NCI-H2171 (cell line): Measurements from ENCODE around the gene LIN7B.
"Not testable (repeated sequence)": the region's sequence is repeated elsewhere in the genome, so short reads cannot be mapped to it uniquely, and the experiment has no call there.

ENCODE experiments used
- DNase-seq: peaks from one replicate; lab custom pipeline; 2025; lab: John Stamatoyannopoulos, UW

Gene LIN7B

GRCh38 chr19:49145573-49146407 lies 31.6 kb downstream of the LIN7B start:
- DNase-seq, result no peak

DNA sequence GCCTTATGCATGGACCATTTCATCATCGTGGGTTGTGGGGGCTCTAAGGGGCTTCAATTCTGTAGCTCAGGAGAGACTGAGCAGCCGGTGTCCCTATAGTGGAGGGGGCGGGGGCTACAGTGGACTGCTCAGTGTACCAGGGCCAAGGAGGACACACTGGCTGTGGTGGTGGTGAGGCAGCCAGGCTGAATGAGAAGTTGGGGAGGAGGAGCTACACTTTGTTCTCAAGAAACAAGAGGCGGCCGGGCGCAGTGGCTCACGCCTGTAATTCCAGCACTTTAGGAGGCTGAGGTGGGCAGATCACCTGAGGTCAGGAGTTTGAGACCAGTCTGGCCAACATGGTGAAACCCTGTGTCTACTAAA lies 32.2 kb downstream of the LIN7B start:
- DNase-seq, result not testable (repeated sequence)

DNA sequence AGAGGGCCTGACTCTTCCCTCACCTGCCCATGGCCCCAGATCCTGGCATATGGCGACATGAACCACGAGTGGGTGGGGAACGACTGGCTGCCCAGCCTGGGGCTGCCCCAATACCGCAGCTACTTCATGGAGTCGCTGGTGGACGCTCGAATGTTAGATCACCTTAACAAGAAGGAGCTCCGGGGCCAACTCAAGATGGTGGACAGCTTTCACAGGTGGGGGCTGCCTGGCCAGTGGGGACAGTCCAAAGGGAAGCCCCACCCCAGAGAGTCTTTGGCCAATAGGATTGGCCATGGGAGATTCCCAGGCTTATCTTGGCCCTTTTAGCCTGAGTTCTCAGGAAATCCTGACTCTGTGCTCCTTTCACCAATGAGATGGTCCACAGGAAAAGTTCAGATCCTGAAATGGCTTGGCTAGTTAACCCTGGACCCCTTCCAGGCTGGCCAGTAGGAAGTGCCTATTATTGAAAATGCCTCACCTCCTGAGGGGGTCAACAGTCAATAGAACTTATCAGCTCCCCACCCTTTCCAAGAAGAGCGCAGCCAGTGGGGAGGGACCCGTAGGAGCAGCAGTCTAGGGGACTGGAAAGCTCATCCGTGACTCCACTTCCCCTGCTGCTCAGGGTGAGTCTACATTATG lies 34.0 kb downstream of the LIN7B start:
- DNase-seq, result no peak

DNA sequence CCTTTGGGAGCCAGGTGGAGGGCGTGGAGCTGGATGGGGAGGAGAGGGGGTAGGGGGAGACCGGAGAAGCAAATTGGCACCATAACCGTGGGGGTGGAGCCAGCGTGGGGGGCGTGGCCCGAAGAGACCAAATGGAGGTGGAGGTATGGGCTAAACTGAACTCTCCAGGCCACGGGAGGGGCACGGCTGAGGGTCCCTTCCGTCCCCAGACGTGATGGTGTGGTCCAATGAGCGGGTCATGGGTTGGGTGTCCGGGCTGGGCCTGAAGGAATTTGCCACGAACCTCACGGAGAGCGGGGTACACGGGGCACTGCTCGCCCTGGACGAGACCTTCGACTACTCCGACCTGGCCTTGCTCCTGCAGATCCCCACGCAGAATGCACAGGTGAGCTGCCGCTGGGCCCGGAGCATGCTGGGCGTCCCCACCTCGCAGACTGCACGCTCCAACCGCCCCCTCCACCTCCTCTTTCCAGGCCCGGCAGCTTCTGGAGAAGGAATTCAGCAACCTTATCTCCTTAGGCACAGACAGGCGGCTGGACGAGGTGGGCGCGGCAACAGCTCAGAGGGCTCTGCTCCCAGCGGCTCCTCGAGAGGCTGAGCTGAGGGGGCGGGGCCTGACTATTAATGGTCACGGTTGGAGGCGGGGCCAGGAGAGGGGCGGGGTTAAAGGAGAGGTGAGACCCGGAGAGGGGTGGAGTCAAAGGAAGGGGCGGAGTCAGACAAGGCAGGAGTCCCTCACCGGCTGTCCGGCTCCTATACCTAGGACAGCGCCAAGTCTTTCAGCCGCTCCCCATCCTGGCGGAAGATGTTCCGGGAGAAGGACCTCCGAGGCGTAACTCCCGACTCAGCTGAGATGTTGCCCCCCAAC lies 34.8 kb downstream of the LIN7B start:
- DNase-seq, result peak; percentile 96

GRCh38 chr19:49149652-49150105 lies 35.5 kb downstream of the LIN7B start:
- DNase-seq, result peak; percentile 76

GRCh38 chr19:49150106-49150943 lies 36.2 kb downstream of the LIN7B start:
- DNase-seq, result peak; percentile 72

GRCh38 chr19:49150944-49151243 lies 36.7 kb downstream of the LIN7B start:
- no peak for DNase-seq

GRCh38 chr19:49151267-49152118 lies 37.3 kb downstream of the LIN7B start:
- DNase-seq, result peak; percentile 87

GRCh38 chr19:49152119-49152550 lies 38.0 kb downstream of the LIN7B start:
- no peak for DNase-seq

GRCh38 chr19:49153167-49153809 lies 39.1 kb downstream of the LIN7B start:
- DNase-seq, result no peak

GRCh38 chr19:49154279-49154678 lies 40.1 kb downstream of the LIN7B start:
- no peak for DNase-seq

DNA sequence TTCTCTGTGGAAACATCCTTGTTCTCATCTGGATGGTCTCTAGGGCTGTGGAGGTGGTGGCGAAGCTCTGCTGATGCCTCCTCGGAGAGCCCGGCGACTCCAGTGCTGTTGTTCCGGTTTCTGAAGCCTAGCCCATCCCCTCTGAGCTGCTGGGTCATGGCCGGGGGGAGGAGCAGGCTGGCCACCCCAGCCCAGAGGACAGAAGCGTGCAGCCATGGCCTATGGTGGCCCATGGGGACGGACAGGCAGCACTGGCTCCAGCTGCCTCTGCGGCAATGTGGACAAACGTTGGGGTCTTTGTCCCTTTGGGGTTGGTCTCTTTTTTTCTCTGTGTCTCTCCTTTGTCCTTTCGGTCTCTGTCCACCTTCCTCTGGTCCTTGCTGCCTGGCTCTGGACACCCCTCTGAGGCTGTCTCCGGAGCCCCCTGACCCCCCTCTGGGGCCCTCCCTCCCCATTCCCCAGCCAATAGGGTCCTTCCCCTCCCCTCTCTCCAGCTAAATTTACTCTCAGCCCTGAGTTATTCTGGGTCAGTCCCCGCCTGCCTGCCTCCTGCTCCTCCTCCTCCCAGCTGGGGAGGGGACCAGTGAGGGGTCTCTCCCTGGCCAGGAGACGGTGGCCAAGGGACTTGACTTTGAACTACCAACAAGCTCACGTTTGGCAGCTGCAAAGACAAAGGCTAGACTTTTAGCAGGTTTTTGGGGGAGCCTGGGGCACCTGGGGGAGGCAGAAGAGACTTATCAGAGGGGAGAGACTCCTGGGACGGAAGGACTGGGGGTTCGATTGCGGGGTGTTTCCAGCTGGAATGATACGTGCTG lies 41.0 kb downstream of the LIN7B start, which contains the start of gene HRC:
Gene HRC, minus strand, starts transcription at position 392 of the 815 bp plus-strand sequence. Its CDS starts 159 bp downstream, at position 233.
- no peak for DNase-seq

GRCh38 chr19:49155820-49156346 lies 41.7 kb downstream of the LIN7B start:
- no peak for DNase-seq

GRCh38 chr19:49157445-49158224 lies 43.5 kb downstream of the LIN7B start, which contains the start of gene TRPM4:
Gene TRPM4, plus strand, starts transcription at chr19:49157792. Its CDS starts 75 bp downstream, at chr19:49157867.
- peak; percentile 87 for DNase-seq

- no peak for DNase-seq
These were observed 46.5 kb downstream of the LIN7B start for GRCh38 chr19:49160450-49161189.

DNA sequence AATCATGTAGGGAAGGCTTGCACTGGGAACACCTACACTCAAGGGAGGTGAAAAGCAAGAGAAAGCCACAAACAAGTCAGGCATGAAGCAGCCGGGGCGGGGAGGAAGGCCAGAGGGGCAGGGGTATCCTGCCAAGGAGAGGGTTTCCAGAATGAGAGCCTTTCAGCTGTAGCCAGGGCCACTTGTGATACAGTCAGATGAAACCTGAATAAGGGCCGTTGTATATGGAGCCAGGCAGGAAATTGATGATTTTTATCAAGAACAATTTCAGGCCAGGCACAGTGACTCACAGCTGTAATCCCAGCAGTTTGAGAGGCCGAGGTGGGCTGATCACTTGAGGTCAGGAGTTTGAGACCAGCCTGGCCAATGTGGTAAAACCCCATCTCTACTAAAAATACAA lies 47.8 kb downstream of the LIN7B start:
- no peak for DNase-seq

- DNase-seq, result no peak
These were observed 51.1 kb downstream of the LIN7B start for GRCh38 chr19:49165111-49165750.
